Brain pericyte (primary cell): ENCODE data around the gene FARSA.
A peak's percentile ranks its signal among the peaks of the same experiment; 100 is the strongest.
"Not testable (repeated sequence)": the region's sequence is repeated elsewhere in the genome, so short reads cannot be mapped to it uniquely, and the experiment has no call there.

Experiments used
- DNase-seq: peaks from one replicate; pipeline ENCODE4 v3.0.0-alpha.2; 2012; ENCODE audit warnings: low read depth, low spot score

Gene FARSA

GRCh38 chr19:12890787-12891552 is 42.5 kb downstream of the FARSA start, which contains the start of gene GCDH:
TSS of gene GCDH (plus strand) at chr19:12891160. CDS start at chr19:12891305, 145 bp downstream.
- peak; percentile 91 for DNase-seq

GRCh38 chr19:12890299-12890786 is 43.2 kb downstream of the FARSA start:
- not testable (repeated sequence) for DNase-seq

- no peak for DNase-seq
Observed at GRCh38 chr19:12888006-12888603, 45.4 kb downstream of the FARSA start.

DNA sequence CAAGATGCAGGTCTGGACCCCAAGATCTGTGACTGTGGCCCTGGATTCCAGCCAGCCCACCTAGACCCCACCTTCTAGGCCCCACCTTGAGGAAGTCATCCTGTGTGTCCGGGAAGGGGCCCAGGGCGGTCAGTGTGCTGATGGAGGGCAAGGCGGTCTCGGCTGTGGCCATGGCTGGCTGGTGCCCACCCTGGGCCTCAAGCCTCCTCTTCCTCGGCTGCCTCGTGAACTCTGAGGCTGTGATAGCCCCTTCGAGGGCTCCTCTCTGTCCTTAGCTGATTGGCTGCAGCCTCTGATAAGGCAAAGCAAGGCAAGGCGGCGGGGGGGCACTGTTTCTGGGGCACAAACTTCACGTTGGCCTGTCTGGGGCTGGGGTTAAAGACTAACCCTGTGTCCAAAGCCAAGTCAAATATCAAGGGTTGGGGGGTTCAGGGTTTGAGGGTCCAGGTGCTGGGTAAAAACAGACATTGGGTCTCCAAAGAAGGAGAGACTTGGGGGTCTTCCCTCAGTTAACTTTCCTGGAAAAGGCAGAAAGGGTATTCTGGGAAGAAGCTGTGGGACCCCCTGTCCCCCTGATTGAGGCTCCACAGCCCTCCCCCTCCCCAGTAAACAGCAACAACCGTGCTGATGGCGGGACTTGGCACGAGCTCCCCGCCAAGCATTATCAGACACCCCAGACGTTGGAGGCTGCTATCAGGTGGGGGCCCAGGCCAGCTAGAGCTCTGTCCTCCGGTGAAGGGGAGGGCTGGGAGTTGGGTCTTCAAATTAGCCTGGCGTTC is 46.4 kb downstream of the FARSA start, which contains the start of gene KLF1:
TSS of gene KLF1 (minus strand) at position 233 of the 779 bp plus-strand sequence. CDS start at position 172, 61 bp downstream.
- no peak for DNase-seq

DNA sequence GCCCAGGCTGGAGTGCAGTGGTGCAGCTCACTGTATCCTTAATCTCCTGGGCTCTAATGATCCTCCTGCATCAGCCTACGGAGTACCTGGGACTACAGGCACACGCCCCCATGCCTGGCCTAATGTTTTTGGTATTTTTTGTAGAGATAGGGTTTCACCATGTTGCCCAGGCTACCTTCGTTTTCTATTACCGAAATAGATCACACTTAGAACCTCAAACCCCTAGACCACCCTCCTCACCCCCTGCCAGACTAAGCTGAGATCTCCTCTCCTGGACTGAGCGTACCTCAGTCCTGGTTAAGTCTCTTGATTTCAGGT is 46.9 kb downstream of the FARSA start:
- no peak for DNase-seq

DNA sequence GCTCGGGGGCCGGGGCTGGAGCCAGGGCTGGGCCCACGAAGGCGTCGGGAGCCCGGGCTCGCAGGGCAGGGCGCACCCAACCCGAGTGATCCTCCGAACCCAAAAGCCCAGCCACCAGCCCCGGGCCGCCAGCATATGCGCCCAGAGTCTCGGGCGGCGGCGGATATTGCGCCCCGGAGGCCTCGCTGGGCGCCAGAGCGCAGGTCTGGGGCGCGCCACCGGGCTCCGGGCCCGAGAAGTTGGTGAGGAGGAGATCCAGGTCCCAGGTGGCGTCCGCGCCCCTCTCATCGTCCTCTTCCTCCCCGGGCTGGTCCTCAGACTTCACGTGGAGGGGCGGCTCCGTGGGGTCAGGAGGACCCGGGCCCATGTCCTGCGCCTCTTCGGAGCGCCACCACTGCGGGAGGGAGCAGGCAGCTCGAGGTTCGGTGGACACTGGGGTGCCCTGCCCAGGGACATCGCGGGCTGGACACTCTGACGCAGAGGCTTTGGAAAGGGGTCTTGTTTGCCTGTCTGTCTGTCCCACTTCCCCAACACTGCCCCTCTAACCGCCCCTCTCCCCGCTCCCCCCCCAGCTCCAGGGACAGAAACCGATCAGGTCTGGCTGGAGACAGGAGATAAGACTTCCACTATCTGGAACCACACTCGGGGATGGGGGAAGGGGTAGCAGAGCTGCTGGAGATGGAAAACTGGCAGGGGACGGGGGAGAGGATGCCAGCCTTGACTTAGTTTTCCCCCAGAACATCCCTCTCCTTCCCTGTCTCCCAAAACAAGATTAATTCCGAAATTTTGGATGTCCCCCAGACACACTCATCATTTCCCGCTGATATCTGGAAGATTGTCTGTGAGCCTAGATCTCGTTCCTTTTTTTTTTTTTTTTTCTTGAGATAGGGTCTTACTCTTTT is 47.5 kb downstream of the FARSA start:
- no peak for DNase-seq

- DNase-seq: no peak
Observed at GRCh38 chr19:12884926-12885748, 48.4 kb downstream of the FARSA start.

GRCh38 chr19:12884627-12884925 is 48.9 kb downstream of the FARSA start:
- DNase-seq: no peak

GRCh38 chr19:12884202-12884601 is 49.3 kb downstream of the FARSA start:
- no peak for DNase-seq

- no peak for DNase-seq
Observed at GRCh38 chr19:12882589-12882988, 50.9 kb downstream of the FARSA start.

DNA sequence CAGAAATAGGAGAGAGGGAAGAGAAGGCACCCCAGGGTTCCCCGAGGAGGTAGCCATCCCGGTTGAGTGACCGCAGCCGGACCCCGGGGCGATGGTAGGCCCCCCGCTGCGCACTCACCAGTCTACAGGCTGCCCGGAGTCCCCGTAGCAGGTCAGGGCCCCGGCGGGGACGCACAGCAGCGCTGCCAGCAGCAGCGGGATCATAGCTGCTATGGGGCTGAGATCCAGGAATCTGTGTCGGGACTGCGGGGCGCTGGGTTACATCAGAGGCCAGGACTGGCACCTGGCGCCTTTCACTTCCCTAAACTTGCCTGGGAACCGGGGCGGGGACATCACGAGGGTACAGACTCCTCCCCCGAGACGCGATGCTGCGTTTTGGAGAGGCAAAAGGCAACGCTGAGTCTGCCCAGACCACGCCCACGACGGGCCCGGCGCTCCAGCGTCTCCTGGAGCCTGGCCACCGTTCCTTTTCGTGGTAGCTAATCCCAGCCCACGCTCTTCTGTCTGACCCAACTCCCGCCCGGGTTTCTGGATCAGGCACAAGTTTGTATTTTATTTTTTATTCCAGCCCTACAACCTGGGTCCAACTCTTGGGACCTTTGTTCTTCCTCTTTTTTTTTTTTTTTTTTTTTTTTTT is 52.2 kb downstream of the FARSA start, which contains the start of gene DNASE2:
TSS of gene DNASE2 (minus strand) at position 278 of the 637 bp plus-strand sequence. CDS start at position 204, 74 bp downstream.
- DNase-seq: peak; percentile 26

GRCh38 chr19:12880551-12881171 is 52.9 kb downstream of the FARSA start:
- DNase-seq: no peak

DNA sequence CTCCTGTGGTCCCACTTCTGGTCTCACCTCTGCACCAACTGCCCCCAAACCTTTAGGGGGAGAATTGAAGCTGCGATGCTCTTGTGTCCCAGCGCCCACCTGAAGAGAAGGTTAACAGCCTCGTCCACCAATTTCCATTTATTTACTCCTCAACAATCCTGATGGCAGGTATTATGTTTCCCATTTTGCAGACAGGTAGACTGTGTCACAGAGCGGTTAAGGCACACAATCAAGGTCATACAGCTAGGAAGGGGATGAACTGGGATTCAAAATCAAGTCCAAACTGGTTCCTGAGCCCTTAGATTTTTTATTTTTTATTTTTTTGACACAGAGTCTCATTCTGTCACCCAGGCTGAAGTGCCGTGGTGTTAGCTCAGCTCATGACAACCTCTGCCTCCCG is 58.4 kb downstream of the FARSA start:
- no peak for DNase-seq

DNA sequence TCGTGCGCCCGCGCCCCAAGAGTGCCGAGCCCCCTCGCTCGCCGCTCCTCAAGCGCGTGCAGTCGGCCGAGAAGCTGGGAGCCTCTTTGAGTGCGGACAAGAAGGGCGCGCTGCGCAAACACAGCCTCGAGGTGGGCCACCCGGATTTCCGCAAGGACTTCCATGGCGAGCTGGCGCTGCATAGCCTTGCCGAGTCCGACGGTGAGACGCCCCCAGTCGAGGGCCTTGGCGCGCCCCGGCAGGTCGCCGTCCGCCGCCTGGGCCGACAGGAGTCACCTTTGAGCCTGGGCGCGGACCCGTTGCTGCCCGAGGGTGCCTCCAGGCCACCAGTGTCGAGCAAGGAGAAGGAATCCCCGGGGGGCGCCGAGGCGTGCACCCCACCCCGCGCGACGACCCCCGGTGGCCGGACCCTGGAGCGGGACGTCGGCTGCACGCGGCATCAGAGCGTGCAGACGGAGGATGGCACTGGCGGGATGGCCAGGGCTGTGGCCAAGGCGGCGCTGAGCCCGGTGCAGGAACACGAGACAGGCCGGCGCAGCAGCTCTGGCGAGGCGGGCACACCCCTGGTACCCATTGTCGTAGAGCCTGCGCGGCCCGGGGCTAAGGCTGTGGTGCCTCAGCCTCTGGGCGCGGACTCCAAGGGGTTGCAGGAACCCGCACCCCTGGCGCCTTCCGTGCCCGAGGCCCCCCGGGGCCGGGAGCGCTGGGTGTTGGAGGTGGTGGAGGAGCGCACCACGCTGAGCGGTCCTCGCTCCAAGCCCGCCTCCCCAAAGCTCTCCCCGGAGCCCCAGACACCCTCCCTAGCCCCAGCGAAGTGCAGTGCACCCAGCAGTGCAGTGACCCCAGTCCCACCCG is 59.4 kb downstream of the FARSA start:
- DNase-seq: no peak

DNA sequence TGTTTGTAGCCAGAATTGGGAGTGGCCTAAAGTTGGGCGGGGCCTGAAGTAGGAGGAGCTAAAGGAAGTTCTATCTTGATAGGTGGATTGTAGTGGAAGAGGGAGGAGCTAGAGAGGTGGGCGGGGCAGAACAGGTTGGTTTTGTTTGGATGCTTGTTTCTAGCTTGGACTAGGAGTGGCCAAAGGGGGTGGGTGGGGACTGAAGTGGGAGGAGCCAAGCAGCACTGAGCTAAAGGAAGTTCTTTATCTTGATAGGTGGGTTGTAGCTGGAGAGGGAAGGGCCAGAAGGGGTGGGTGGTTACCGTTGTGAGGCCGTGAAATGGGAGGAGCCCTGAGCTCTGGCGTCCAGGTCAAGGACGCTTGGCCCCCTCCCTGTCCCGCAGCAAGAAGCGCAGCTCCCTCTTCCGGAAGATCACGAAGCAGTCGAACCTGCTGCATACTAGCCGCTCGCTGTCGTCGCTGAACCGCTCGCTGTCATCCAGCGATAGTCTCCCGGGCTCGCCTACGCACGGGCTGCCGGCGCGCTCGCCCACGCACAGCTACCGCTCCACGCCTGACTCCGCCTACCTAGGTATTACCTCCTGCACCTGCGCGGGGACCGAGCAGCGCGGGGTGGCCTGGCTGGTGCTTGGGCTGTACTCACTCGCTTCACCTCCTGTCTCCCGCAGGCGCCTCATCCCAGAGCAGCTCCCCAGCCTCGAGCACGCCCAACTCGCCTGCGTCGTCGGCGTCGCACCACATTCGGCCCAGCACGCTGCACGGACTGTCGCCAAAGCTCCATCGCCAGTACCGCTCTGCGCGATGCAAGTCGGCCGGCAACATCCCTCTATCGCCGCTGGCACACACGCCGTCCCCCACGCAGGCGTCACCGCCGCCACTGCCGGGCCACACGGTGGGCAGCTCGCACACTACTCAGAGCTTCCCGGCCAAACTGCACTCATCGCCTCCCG is 60.3 kb downstream of the FARSA start:
- DNase-seq: no peak
